ENCODE results near the gene RFPL2.

Gene RFPL2

DNA sequence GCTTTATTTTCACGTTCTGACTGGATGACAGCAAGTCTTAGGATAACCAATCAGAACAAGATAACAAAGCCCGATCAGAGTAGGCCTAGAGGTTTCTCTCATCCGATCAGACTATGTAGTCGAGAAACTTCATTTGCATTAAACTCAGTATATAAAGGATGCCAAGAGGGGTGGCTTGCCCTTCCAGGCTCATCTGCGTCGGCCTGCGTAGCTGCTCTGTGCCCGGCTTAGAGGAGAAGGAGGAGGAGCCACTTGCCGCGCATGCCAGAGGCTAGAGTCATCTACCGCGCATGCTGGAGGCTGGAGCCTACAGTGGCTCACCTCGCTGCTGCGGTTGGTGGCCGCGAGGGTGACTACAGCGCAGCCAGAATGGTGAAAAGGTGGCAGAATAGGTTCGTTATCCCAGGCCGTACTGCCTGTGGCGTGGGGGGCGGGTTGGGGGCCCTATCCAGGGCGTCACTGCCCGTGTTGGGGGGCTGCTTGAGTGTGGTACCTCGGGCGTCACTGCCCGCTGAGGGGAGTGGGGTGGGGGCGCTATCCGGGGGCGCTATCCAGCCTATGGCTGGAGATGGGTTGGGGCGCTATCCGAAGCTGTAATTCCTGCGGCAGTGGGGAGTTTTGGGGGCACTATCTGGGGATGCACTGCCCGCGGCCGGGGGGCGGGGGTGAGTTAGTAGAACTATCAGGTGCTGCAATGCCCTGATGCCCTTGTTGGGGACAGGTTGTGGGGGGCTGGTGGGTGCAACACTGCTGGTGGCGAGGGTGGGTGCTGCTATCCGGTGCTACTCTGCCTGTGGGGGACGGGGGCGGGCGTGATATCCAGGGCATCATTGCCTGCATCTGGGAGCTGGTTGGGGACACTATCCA, at the start of gene RFPL2:
RFPL2 (minus strand) TSS at position 218 of the 867 bp plus-strand sequence. CDS start 2,622 bp downstream, outside the sequence.
- DNase-seq = no peak

DNA sequence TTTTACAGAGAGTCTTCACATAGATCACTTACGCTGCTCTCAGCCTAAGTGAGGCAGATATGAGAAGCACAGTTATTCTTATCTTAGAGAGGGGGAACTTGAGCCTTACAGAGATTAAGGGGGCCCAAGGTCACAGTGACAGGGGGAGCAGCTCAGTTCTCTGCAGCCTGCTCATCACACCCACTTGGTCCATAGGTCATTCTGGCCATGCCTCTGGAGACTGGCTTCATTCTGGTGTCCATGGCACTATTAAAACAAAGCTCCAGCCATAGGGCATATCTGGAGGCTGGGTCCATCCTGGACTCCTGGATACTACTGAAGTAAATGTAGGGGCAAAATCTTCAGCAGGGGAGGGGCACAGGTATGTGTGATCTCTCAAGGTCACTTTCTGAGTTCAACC, 44.4 kb upstream of the RFPL2 start:
- no peak for DNase-seq

DNA sequence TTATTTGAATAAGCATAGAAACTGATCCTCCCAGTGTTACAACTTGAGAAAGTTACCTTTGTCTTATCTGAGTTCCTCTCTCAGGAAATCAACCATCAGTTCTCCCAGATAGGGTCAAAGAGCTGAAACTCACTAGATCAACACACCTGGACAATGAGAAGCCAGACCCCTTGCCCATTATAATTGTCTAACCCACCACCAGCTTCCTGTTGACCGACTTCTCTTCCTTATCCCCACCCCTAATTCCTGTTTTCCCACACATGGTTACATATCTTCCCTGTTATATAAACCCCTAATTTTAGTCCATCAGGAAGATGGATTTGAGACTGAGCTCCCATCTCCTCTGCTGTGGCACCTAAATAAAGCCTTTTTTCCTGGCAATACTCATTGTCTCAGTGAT, 43.4 kb upstream of the RFPL2 start:
- no peak for DNase-seq

DNA sequence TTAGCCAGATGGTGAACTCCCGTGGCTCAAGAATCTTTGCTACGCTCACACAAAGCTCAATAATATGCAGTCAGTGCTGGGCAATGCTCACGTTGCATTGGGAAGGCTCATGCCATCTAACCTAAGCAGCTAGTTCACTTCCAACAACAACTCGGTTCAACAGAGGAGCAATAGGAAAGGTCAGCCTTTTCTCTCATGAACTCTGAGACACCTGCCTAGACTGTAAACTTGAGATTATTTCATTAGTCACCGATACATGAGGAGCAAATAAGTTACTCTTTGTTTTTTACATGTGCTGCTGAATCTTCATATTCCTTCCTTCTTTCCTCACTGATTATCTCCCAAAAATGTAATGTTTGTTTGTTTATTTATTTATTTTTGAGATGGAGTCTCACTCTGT, 41.3 kb upstream of the RFPL2 start:
- no peak for DNase-seq

DNA sequence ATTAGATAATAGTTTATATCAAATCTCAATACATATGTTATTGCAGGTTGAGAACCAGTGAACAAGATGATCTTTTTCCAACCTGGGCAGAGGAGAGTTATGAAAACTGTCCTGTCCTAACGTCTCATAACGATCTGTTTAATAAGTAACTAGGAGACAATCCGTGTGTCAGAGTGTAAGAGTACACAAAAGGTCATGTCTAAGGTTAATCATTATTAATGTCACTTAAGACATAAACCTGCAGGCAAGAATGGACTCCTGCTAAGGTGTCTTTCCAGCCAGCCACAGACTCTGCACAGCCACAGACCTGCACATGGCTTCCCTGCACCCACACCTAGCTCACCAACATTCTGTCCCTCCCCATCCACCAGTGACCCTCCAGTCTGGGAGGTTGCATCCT, 40.2 kb upstream of the RFPL2 start:
- DNase-seq = no peak

DNA sequence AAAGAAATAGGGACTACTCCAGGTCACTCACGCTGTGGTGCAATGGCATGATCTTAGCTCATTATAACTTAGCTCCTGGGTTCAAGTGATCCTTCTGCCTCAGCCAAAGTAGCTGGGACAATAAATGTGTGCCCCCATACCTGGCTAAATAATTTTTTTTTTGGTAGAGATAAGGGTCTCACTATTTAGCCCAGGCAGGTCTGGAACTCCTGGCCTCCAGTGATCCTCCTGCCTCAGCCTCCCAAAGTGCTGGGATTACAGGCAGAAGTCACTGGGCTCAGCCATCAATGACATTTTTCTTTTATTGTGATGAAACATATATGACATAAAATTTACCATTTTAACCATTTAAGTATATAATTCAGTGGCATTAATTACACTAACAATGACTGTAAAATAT, 39.7 kb upstream of the RFPL2 start:
- no peak for DNase-seq

DNA sequence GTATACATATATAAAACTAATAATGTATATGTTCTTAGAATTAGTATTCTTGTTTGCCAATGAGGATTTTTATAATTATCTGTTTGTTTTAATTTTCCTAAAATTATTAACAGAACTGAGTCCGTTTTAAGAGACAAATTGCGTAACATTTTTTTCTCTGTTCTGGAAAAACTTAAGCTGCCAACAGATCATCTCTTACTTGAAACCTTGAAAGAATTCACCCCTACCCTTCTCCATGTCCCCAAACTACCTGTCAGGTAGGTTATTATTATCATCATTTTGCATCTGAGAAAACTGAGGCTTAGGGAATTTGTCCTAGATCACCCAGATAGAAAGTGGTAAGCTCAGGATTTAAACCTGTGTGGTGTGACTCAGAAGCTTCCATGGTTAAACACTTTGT, 35.6 kb upstream of the RFPL2 start:
- no peak for DNase-seq

DNA sequence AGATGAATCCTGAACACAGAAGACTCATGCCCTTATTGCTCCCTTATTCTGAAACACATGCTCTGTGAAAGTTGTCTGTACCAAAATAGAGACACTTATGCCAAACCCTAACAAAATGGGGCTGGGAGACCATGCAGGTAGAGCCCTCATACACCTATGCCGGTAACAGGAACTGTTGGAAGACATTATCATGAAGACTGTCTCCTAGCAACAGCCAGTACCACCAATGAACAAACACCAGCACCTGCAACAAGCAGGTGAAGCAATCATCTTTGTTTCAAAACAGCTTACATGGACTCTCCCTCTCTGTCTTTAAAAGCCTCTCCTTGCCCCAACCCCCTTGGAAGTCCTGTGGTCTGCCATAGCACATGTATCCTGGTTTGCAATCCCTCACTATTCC, 33.0 kb upstream of the RFPL2 start:
- no peak for DNase-seq

DNA sequence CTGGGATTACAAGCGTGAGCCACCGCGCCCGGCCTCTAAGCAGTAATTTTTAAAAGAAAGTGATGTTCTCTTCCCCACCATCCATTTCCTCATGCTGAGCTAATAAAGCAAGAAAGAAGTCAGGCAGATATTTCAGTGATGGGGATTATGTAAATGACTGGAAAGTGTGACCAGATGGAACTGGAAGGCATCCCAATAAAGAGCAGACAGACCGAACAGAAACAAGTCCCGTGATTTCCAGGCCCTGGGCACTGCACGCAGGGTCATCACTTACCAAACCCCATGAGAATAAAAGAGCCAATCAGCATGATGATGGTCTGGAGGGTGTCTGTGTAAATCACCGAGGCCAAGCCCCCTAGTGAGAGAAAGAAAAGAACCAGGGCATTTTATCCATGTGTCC, 32.1 kb upstream of the RFPL2 start:
- DNase-seq = no peak

DNA sequence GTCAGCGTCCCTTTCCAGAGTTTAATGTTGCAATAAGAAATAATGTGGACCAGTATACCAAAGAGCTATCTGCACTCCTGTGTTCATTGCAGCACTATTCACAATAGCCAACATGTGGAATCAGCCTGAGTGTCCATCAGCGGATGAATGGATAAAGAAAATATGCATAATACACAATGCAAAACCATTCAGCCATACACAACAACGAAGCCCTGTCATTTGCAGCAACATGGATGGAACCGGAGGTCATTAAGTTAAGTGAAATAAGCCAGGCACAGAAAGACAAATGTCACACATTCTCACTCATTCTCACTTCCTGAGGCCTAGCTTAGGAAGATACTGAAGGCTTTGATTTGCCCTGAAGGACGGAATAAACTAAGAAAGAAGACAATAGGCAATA, 28.2 kb upstream of the RFPL2 start:
- no peak for DNase-seq

DNA sequence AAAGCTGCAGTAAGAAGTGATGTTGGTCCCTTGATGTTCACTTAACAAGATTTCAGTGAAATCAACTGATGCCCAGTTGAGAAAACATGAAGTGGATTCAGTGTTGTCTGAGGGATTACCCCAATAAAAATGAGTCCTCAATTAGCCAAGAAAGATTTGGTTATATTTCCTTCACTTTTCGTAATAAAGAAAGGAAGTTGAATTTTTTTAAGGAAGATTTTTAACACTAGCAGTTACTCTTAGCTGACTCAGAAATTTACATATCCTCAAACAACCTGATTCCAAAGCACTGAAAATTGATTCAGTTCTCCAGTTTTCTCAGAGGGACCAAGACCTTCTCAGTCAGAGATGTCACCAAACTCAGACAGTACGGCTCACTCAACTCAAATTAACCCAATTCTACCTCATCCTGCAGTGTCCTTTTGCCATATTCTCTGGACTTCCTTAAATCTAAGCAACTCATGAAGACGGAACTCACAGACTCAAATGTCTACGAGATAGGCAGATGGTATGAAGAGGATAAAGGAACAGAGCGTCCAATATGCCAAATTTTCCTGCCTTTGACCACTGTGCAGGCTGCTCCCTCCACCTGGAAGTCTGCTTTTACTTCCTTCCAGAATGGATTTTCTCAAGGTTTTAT, 27.4 kb upstream of the RFPL2 start:
- no peak for DNase-seq

DNA sequence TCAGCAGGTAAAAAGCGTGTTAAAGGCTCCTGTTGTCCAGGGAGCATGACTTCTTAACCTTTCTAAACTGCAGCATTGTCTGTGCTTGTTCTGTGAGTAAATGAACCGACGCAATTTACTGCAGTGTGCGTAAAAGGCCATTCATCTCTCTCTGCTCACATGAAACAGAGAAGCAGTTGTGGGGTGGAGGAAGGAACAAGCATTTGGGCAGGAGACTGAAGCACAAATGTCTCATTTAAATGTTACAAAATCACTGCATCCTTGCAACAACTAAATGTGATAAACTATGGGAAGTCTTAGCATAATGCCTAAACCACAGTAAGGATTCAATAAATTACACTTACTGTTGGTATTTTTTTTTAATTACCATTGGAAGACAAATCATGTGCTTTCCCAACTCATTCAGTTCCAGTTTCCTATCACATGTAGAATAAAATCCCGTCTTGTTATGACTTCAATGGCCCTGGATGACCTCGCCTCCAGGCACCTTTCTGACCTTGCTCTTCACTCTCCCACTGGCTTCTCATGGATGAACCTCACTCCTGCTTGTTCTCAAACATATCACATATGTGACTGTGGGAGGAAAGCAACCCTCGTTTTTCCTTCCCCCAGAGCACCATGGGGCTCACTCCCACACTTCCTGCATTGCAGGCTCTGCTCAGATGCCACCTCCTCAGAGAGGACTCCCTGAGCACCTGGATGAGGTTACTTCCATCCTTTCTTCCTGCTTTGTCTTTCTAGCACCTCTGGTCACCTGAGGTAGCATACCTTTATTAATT, 21.6 kb upstream of the RFPL2 start:
- no peak for DNase-seq

DNA sequence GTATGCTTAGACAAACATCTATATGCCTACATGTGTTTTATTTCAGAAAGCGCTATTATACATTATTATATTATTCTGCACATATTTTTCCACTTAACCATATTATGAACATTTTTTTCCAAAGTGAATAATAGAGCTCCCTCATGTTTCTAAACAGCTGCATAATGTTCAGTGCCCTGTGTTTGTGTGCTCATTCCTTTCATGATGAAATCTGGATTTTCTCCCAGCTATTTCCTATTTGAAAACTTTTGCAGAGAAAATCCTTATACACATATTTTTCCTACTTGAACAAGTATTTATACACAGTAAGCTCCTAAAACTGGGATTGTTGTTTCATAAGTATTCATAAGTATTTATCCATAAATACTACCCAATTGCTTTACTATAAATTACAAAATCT, 18.1 kb upstream of the RFPL2 start:
- DNase-seq = no peak

DNA sequence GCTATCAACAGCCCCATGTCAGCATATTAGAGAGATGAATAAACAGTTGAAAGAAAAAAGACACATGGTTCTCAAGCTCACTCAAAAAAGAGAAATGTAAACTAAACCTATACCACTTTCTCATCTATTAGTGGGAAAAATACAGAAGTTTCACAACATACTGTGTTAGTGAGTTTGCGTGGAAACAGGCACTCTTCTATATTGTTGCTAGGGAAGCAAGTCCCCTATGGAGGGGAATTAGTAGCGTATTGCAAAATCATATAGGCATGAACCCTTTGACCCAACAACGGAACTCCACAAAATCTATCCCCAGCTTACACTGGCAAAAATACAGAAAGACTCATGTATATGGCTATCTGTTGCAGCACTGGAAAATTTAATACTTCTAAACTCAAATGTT, 14.2 kb upstream of the RFPL2 start:
- DNase-seq = no peak

DNA sequence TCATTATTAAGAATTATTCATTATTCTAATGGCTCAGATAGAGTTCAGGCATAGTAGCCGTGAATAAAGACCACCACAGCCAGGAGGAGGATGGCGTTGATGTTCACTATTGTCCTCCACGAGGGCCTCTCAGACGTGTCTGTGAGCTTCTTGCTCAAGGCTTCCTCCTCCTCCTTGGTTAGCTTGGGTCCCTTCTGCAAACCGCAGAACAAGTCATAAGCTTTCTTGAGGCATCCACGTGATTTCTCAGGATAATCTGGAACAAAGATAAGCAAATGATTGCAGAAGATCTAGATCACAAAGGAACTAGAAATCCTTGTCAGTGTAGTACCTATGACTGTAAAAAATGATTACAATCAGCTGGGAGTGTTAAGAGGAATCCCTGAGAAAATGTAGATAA, 13.6 kb upstream of the RFPL2 start:
- no peak for DNase-seq

DNA sequence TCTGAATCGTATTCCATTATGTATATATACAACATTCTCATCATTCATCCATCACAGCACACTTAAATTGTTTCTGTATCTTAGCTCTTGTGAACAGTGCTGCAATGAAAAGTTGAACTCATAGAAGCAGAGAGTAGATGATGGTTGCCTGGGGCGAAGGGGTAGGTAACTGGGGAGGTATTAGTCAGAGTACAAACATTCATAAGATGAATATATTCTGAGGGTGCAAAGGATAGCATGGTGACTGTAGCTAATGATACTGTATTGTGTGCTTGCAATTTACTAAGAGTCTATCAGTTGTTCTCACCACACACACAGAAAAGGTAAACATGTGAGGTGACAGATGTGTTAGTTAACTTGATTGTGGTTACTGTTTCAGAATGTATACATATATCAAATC, 12.6 kb upstream of the RFPL2 start:
- DNase-seq = no peak

DNA sequence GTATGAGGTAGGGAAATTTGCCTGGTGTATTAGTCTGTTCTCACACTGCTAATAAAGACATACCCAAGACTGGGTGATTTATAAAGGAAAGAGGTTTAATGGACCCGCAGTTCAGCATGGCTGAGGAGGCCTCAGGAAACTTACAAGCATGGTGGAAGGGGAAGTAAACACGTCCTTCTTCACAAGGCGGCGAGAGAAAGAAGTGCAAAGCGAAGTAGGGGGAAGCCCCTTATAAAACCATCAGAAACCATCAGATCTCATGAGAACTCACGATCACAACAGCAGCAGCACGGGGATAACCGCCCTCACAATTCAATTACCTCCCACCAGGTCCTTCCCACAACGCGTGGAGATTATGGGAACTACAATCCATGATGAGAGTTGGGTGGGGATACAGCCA, 12.0 kb upstream of the RFPL2 start:
- no peak for DNase-seq

DNA sequence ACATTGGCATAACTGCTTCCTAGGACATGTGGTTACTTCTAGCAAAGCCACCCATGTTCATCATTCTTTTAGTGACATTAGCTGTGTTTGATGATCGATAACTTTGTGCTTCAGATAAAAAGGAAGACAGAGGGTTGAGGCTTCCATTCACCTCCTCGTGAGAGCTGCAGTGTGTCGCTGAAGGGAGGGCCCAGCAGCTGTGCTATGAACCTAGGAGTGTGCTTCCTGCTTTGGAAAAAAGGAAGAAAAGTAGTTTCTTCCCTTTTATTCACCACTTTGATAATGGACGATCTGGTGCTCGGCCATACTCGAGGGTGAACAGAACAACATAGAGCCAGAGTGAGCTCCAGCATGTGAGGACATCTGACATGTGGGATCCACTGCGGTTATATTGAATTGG, 6.1 kb upstream of the RFPL2 start:
- DNase-seq = no peak

DNA sequence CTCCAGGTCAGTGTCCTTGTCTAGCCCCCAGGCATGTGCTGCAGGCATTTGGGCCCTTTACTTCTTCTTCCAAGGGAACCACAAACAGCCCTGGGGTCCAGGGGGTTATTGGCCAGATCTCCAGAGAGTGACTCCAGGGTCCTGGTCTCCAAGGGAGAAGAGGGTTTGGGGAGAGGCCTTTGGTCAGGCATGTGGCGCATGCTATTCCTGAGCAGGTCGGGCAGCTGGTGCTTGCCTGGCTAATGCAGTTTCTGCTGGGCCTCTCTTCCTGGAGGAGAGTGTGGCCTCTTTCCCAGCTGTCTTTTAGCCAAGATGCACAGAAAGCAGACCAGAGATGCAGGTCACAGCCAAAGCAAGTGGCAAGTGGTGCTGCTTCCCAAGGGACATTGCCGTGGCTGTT, 3.8 kb upstream of the RFPL2 start:
- no peak for DNase-seq

DNA sequence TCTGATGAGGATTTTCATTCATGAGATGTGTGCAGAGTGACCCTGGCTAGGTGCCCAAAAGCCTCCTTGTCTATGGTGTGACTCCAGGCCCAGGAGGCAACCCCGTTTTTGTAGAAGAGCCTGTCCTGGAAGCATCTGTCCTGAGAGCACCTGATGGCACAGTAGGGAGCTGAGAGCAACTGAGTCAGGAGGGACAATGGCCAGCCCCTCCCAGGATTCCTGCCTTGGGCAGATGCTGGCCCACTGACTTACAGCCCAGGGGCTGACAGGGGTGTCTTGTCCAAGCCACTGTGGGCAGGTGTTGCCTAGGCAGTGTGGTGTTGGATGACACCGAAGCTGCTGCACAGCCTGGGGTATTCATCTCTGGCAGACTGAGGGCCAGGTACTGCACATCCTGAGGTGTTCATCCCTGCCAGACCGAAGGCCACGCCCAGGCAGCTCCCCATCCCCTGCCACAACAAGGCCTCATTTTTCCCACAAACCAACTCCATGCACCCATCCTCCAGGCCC, 3.2 kb upstream of the RFPL2 start:
- DNase-seq = no peak

DNA sequence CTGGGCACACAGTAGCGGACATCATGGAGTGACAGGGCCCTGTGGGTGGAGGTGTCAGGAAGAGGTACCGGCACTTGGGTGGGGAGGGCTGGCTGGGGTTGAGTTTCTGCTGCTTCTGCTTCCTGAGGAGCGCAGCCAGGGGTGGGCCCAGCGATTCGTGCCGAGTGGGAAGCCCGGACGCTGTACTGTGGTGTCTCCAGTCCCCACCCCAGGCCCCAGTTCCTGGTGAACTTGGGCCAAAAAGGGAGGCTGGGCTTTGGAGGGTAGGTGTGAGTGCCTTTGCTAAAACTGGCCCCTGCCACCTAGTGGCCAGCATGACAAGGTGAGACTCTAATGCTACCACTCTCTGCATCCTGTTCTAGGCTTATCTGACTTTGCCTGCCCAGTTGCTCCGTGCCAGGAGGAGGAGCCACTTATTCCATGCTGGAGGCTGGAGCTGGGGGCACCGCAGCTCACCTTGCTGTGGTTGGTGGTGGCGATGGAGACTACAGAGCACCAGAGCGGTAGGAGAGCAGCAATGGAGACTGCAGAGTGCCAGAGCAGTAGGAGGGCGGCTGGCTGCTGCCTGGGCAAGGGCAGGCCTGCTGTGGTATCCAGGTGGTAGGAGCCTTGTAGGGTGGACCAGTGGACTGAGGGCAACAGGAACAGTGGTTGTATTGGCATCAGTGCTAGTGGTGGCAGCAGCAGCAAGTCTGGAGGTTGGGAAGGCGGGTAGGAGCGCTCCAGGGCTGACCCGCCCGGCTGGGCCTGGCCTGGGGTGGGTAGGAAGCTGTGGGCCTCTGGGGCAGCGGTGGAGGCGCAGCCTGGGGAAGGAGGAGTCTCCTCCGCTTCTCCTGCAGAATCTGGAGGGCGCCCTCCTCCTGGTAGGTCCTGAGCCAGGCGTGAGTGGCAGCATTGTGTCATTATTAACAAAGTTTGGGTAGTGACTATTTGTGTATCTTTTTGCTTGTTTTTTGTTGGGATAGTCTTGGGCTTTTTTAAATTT, 2.2 kb upstream of the RFPL2 start:
- DNase-seq = no peak

All from activated CD4-positive, CD25-positive, alpha-beta regulatory T cell (primary cell).